GM10266 (cell line): Measurements from ENCODE around the gene CIT.

ENCODE experiments used
- DNase-seq: peaks from one replicate; pipeline ENCODE4 v3.0.0; 2012; ENCODE audit errors: extremely low spot score
- TF ChIP-seq, protein P1 (sequence below): IDR thresholded peaks from 2 replicates; pipeline ENCODE4 v1.5.1; 2012; ENCODE audit warnings: mild to moderate bottlenecking, low read depth; ENCODE audit not compliant: control insufficient read depth, insufficient read depth; ENCODE audit errors: missing control alignments

The CIT gene

GRCh38 chr12:119667577-119668323 is 209.4 kb downstream of the CIT start, which contains the start of gene PRKAB1:
PRKAB1 (plus strand) TSS chr12:119668133; CDS start chr12:119668245, 112 bp downstream.
- TF ChIP-seq, protein P1, sequence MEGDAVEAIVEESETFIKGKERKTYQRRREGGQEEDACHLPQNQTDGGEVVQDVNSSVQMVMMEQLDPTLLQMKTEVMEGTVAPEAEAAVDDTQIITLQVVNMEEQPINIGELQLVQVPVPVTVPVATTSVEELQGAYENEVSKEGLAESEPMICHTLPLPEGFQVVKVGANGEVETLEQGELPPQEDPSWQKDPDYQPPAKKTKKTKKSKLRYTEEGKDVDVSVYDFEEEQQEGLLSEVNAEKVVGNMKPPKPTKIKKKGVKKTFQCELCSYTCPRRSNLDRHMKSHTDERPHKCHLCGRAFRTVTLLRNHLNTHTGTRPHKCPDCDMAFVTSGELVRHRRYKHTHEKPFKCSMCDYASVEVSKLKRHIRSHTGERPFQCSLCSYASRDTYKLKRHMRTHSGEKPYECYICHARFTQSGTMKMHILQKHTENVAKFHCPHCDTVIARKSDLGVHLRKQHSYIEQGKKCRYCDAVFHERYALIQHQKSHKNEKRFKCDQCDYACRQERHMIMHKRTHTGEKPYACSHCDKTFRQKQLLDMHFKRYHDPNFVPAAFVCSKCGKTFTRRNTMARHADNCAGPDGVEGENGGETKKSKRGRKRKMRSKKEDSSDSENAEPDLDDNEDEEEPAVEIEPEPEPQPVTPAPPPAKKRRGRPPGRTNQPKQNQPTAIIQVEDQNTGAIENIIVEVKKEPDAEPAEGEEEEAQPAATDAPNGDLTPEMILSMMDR = peak; percentile 92
- peak; percentile 94 for DNase-seq

DNA sequence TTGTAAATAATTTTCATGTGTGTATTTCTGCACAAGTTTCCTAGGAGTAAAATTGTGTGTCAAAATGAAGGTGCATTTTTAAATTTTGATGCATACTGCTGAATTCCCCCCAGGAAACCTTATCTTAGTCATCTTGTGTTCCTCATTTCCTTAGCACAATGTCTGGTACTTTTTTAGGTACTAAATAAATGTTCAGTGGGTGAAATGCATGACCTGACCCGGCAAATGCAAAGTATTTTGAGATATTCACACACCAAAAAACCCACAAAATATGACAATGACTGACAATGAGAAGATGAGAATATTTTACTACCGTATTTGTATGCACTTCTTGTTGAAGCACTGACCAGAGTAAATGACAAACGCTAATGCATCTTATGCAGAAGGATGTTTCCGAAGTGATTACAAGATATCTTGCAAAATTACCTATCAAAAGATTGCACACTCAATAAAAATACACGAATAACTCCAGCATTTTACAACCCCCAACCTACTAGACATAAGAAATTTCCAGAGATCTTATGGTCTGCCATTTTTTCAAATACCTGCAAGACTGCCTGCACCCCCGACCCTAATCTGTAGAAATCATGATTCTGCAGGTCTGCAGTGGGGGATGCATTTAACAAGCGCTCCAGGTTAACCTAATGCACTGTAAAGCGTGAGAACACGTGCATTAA is 210.1 kb downstream of the CIT start:
- TF ChIP-seq, protein P1 = no peak
- DNase-seq = peak; percentile 52

DNA sequence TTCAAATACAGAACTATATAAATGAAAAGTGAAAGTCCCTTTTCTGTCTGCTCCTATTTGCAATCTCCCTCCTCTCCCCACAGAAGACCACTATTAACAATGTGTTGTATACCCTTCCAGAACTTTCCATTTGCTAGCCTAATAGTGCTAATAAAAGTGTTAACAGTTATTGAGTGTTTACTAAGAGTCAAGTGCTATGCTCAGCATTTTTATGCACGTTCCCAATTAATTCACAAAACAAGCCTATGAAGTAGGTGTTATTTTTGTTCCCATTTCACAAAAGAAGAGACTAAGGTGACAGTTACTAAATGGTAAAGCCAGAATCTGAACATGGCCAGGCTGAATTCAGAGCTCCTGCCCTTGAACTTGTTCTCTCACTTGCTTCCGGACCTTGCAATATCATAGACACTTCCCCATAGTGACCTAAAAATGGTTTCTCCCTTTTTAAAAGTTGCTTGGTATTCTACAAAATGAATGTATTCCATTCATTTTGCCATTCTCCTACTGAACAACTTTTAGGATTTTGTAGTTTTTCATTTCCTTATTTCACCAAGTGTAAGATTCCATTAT is 210.8 kb downstream of the CIT start:
- DNase-seq = peak; percentile 34
- TF ChIP-seq, protein P1 = no peak

- DNase-seq = no peak
- TF ChIP-seq, protein P1 = no peak
These were observed 211.8 kb downstream of the CIT start for GRCh38 chr12:119665164-119665929.

- TF ChIP-seq, protein P1 = no peak
- DNase-seq = no peak
These were observed 212.5 kb downstream of the CIT start for GRCh38 chr12:119664642-119665041.

GRCh38 chr12:119661882-119662281 is 215.2 kb downstream of the CIT start:
- TF ChIP-seq, protein P1 = no peak

DNA sequence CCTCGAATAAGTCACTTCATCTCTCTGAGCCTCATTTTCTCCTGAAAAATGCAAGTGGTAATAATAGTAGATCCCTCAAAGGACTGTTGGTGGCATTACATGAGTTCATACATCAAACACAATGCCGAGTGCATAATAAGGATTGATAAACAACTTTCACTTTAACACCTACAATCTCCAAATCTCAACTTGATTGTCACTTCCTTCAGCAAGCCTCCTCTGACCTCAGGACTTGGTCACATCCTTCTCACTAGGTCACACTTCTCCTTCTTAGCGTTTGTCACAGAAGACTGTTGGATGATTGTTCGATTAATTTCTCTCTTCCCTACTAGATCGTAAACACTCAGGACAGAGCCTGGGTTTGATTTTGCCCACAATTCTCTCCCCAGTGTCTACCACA is 217.0 kb downstream of the CIT start:
- DNase-seq = no peak
- TF ChIP-seq, protein P1 = no peak

More at GRCh38 chr12:119661882-119662281, 215.2 kb downstream of the CIT start:
- DNase-seq = no peak
